Fibroblast of the aortic adventitia (primary cell): ENCODE results near the gene HIP1. TPM values are rescaled to one million over a fixed set of nuclear protein-coding genes. Genes with fewer than 3 reads are reported as not detected.

Source experiments
- small RNA-seq: library from RNA; depleted of rRNA; stranded (forward); fragments of <200 nt; gene quantifications from one replicate; pipeline ENCODE3, GENCODE V24; 2012
- total RNA-seq: library from RNA; depleted of rRNA; stranded (reverse); fragments of >200 nt; gene quantifications from 2 replicates; pipeline ENCODE4 v1.2.3, GENCODE V29; 2012; ENCODE audit warnings: low replicate concordance

Gene HIP1
- total RNA-seq, 1 donor = 9.3 TPM

Small RNAs within 50 kb of the gene (small RNA-seq; reads per million reads assigned to genes)
- not detected for gene AC211429.1
- gene RF00019 = not detected

Other genes starting within 250 kb of the HIP1 start
- 0.09 TPM in 1 of 2 replicates, not detected in the other for gene SPDYE5, start 246.6 kb downstream of the HIP1 start, total RNA-seq
- 0.33 and 1.2 TPM in 2 replicates for gene CCL26, start 33.3 kb upstream of the HIP1 start, total RNA-seq
- gene CCL24, start 74.9 kb upstream of the HIP1 start, total RNA-seq = not detected in 2 replicates
- 28.7 and 50.3 TPM in 2 replicates for gene RHBDD2, start 140.1 kb upstream of the HIP1 start, total RNA-seq
- 35.2 and 40.7 TPM in 2 replicates for gene POR, start 176.2 kb upstream of the HIP1 start, total RNA-seq